ENCODE results near the gene TAOK2.

Gene TAOK2

GRCh38 chr16:30010844-30011713, 37.4 kb downstream of the TAOK2 start, which contains the start of gene DOC2A (continued):
- TF ChIP-seq GLIS2 (tag by site-specific recombination; IDR thresholded peaks at IDR 0.05) (peak; percentile 58; the same call in 1 of the 2 replicates), ZXDB (tag by site-specific recombination; IDR thresholded peaks at IDR 0.05) (peak; percentile 54; the same call in 1 of the 2 replicates), KLF1 (tag by site-specific recombination; IDR thresholded peaks at IDR 0.05) (peak; percentile 40; the same call in 1 of the 2 replicates), KLF16 (tag by site-specific recombination; IDR thresholded peaks at IDR 0.05) (peak; percentile 55; the same call in 1 of the 2 replicates), YY1 (tag by site-specific recombination; IDR thresholded peaks at IDR 0.05) (no peak), ZNF423 (tag by site-specific recombination; IDR thresholded peaks at IDR 0.05) (no peak), SP2 (tag by site-specific recombination; IDR thresholded peaks at IDR 0.05) (peak; percentile 15; the same call in 1 of the 2 replicates), ZSCAN16 (tag by site-specific recombination; IDR thresholded peaks at IDR 0.05) (no peak), IKZF3 (tag by site-specific recombination; IDR thresholded peaks at IDR 0.05) (no peak), ZFP3 (tag by site-specific recombination; IDR thresholded peaks at IDR 0.05; ENCODE audit: low read depth) (peak; percentile 86), PATZ1 (tag by site-specific recombination; IDR thresholded peaks at IDR 0.05) (peak; percentile 46), HIC1 (tag by site-specific recombination; IDR thresholded peaks at IDR 0.05) (peak; percentile 53; the same call in 1 of the 2 replicates), ZNF114 (tag by site-specific recombination; IDR thresholded peaks at IDR 0.05) (no peak)

- H3K36me3 ChIP-seq (ENCODE audit: control insufficient read depth in 2 of 2, insufficient read depth in 1 of 2, low read length in 2 of 2): no peaks in the 10 kb centered on the region
- H3K4me1 ChIP-seq (ENCODE audit: control insufficient read depth, insufficient read depth, low read length): no peaks in the 10 kb centered on the region
- no peak overlapping the region for H3K4me3 ChIP-seq (ENCODE audit: low read depth, low read length)
- ChIA-PET CTCF (interaction anchor here (1.2 kb wide), 1 partner anchor 10 kb away, joined by 4 read pairs; no protein-coding TSS in a partner anchor), POLR2A (interaction anchor here (0.6 to 0.7 kb wide), 3 partner anchors 20 to 767 kb away, joined by 3 read pairs; no protein-coding TSS in a partner anchor)
- no peak overlapping the region for H3K27ac ChIP-seq (ENCODE audit: extremely low read depth, low read depth, low read length)
- TF ChIP-seq ZNF549 (tag by site-specific recombination; IDR thresholded peaks at IDR 0.05) (no peak), ZBTB26 (tag by site-specific recombination; optimal IDR thresholded peaks at IDR 0.05) (no peak), PRDM10 (tag by site-specific recombination; IDR thresholded peaks at IDR 0.05) (peak; percentile 99), IKZF3 (tag by site-specific recombination; IDR thresholded peaks at IDR 0.05) (0 out of 2 replicates have a peak, but pooled peaks have one; percentile 17), ZBTB48 (tag by site-specific recombination; IDR thresholded peaks at IDR 0.05) (0 out of 2 replicates have a peak, but pooled peaks have one; percentile 11), SCRT1 (tag by site-specific recombination; IDR thresholded peaks at IDR 0.05; ENCODE audit: borderline replicate concordance) (0 out of 2 replicates have a peak, but pooled peaks have one; percentile 37), KLF1 (tag by site-specific recombination; IDR thresholded peaks at IDR 0.05) (0 out of 2 replicates have a peak, but pooled peaks have one; percentile 8)
- no peaks in the 10 kb centered on the region for H3K9me3 ChIP-seq (ENCODE audit: control insufficient read depth, insufficient read depth, low read depth, low read length)
These were observed 38.2 kb downstream of the TAOK2 start for GRCh38 chr16:30011714-30012504.

All from HEK293 (cell line).